ENCODE results near the gene GPR137B.

DNA sequence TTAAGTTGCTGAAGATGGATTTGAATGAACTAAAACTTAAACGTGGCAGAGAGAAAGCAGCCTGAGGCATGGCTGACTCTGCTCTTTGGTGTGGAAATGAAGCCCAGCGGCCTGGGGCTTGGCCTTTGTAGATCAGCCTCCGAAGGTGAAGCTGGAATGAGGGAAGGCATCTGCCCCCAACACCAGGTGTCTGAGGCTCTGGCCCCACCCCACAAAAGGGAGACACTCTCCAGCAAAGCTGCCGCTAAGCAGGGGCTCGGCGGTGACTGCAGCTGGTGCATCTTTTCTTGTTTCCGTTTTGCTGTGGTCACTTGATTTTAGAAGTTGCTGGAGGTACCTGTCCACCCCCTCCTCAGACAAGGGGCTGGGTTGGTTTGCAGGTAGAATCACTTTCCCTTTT is 39.3 kb upstream of the GPR137B start:
- TF ChIP-seq, protein P1, sequence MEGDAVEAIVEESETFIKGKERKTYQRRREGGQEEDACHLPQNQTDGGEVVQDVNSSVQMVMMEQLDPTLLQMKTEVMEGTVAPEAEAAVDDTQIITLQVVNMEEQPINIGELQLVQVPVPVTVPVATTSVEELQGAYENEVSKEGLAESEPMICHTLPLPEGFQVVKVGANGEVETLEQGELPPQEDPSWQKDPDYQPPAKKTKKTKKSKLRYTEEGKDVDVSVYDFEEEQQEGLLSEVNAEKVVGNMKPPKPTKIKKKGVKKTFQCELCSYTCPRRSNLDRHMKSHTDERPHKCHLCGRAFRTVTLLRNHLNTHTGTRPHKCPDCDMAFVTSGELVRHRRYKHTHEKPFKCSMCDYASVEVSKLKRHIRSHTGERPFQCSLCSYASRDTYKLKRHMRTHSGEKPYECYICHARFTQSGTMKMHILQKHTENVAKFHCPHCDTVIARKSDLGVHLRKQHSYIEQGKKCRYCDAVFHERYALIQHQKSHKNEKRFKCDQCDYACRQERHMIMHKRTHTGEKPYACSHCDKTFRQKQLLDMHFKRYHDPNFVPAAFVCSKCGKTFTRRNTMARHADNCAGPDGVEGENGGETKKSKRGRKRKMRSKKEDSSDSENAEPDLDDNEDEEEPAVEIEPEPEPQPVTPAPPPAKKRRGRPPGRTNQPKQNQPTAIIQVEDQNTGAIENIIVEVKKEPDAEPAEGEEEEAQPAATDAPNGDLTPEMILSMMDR (IDR thresholded peaks at IDR 0.05; ENCODE audit: low read depth, low read length, poor library complexity, severe bottlenecking) = no peak
- TF ChIP-seq EZH2phosphoT487 (IDR thresholded peaks at IDR 0.05; ENCODE audit: borderline replicate concordance, low read length) = no peak
